Suprapubic skin (tissue), 4 donors: ENCODE measurements around the gene TSKU.

ENCODE experiments used
- POLR2A ChIP-seq, 2 donors: fragments of 450-650 bp; IDR thresholded peaks; one replicate each; pipeline ENCODE4 v1.6.1; 2017; ENCODE audit warnings: antibody characterized with exemption in 2 of 2, mild to moderate bottlenecking in 2 of 2, moderate library complexity in 2 of 2
- POLR2AphosphoS5 ChIP-seq, 3 donors: sonication (generic); formaldehyde crosslinking; IDR thresholded peaks; one replicate each; pipeline ENCODE4 v1.6.1; 2017; ENCODE audit warnings: antibody characterized with exemption in 3 of 3
- TF ChIP-seq, protein P1 (sequence below), 2 donors: fragments of 200-600 bp in 1 of 2; fragments of 450-650 bp in 1 of 2; sonication (generic) in 1 of 2; IDR thresholded peaks; one replicate each; pipeline ENCODE4 v1.5.1; 2016 to 2019; ENCODE audit warnings: antibody characterized with exemption in 2 of 2, mild to moderate bottlenecking in 1 of 2, moderate library complexity in 1 of 2

DNA sequence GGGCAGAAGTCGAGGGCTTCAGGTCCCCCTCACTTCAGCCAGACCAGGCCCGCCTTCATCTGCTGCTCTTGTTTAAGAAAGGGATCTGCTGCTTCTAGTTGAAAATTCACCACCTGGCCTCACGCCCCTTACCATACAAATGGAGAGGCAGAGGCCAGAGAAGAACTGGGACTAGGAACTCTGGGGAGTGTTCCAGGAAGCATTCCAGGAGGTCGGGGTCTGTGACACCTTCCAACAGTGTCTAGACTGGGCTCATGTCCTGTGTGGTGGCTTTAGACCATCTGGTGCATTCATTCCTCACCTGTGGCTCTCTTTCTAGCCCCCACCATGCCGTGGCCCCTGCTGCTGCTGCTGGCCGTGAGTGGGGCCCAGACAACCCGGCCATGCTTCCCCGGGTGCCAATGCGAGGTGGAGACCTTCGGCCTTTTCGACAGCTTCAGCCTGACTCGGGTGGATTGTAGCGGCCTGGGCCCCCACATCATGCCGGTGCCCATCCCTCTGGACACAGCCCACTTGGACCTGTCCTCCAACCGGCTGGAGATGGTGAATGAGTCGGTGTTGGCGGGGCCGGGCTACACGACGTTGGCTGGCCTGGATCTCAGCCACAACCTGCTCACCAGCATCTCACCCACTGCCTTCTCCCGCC is 12.3 kb downstream of the TSKU start:
- TF ChIP-seq POLR2AphosphoS5 (IDR thresholded peaks at IDR 0.05), result no peak
- TF ChIP-seq, protein P1, sequence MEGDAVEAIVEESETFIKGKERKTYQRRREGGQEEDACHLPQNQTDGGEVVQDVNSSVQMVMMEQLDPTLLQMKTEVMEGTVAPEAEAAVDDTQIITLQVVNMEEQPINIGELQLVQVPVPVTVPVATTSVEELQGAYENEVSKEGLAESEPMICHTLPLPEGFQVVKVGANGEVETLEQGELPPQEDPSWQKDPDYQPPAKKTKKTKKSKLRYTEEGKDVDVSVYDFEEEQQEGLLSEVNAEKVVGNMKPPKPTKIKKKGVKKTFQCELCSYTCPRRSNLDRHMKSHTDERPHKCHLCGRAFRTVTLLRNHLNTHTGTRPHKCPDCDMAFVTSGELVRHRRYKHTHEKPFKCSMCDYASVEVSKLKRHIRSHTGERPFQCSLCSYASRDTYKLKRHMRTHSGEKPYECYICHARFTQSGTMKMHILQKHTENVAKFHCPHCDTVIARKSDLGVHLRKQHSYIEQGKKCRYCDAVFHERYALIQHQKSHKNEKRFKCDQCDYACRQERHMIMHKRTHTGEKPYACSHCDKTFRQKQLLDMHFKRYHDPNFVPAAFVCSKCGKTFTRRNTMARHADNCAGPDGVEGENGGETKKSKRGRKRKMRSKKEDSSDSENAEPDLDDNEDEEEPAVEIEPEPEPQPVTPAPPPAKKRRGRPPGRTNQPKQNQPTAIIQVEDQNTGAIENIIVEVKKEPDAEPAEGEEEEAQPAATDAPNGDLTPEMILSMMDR (IDR thresholded peaks at IDR 0.05), result no peak
- no peak for TF ChIP-seq POLR2A (IDR thresholded peaks at IDR 0.05)
